Endothelial cell of umbilical vein (primary cell): ENCODE data around the gene MLPH.

Experiments used
- CTCF ChIP-seq, 2 donors: IDR thresholded peaks; 1 replicate in 1 of 2; 2 replicates in 1 of 2; pipeline ENCODE4 v1.5.1; 2011; ENCODE audit warnings: low read length in 2 of 2, mild to moderate bottlenecking in 2 of 2, moderate library complexity in 2 of 2, control low read depth in 1 of 2, inconsistent platforms in 1 of 2, low read depth in 1 of 2; ENCODE audit not compliant: insufficient read depth in 1 of 2; ENCODE audit errors: extremely low read depth in 1 of 2
- EZH2 ChIP-seq: IDR thresholded peaks from 2 replicates; pipeline ENCODE4 v1.6.1; 2012; ENCODE audit warnings: borderline replicate concordance, low read depth, mild to moderate bottlenecking, moderate library complexity, low read length, inconsistent platforms; ENCODE audit not compliant: severe bottlenecking
- GATA2 ChIP-seq: IDR thresholded peaks from 2 replicates; pipeline ENCODE4 v1.7.0; 2011; ENCODE audit warnings: low read depth, mild to moderate bottlenecking, moderate library complexity, mixed read lengths, low read length; ENCODE audit not compliant: insufficient read length, insufficient read depth
- JUN ChIP-seq: IDR thresholded peaks from 2 replicates; pipeline ENCODE4 v1.6.1; 2011; ENCODE audit warnings: borderline replicate concordance, low read depth; ENCODE audit not compliant: insufficient read length, insufficient read depth
- MAX ChIP-seq: IDR thresholded peaks from 2 replicates; pipeline ENCODE4 v1.6.1; 2011; ENCODE audit not compliant: insufficient read depth, insufficient read length
- POLR2A ChIP-seq: IDR thresholded peaks from 2 replicates; pipeline ENCODE4 v1.6.1; 2012; ENCODE audit warnings: low read depth, mild to moderate bottlenecking, control low read depth, low read length

GRCh38 chr2:237487496-237487895 lies 445 bp downstream of the MLPH start:
- TF ChIP-seq POLR2A: no peak
- TF ChIP-seq CTCF (IDR thresholded peaks at IDR 0.05; ENCODE audit: extremely low read depth in 1 of 2, insufficient read depth in 1 of 2, low read depth in 1 of 2, low read length in 2 of 2): no peak
- no peak for TF ChIP-seq GATA2
- TF ChIP-seq MAX: no peak
- no peak for TF ChIP-seq JUN
- TF ChIP-seq EZH2: no peak
